Endothelial cell of coronary artery (primary cell): ENCODE results near the gene ETS2. TPM values are rescaled to one million over a fixed set of nuclear protein-coding genes. Genes with fewer than 3 reads are reported as not detected.

Experiments used
- total RNA-seq: library from RNA; depleted of rRNA; stranded (reverse); fragments of >200 nt; gene quantifications from 2 replicates; pipeline ENCODE4 v1.2.3, GENCODE V29; 2014

The ETS2 gene
- 35.4 and 61.9 TPM in 2 replicates for total RNA-seq

GRCh38 chr21:38805328-38806152, at the start of gene ETS2:
TSS of gene ETS2 (plus strand) at chr21:38805929. CDS start at chr21:38810035, 4,106 bp downstream.

